Central memory CD4-positive, alpha-beta T cell (primary cell): ENCODE results near the gene KCNQ1OT1.
"Not testable (repeated sequence)": the region's sequence is repeated elsewhere in the genome, so short reads cannot be mapped to it uniquely, and the experiment has no call there.

Source experiments
- DNase-seq: peaks from one replicate; pipeline ENCODE4 v3.0.0; 2022

Gene KCNQ1OT1

GRCh38 chr11:2650343-2650867, 49.4 kb downstream of the KCNQ1OT1 start:
- no peak for DNase-seq

GRCh38 chr11:2649848-2650247, 49.9 kb downstream of the KCNQ1OT1 start:
- DNase-seq, result no peak

GRCh38 chr11:2649400-2649799, 50.4 kb downstream of the KCNQ1OT1 start:
- DNase-seq, result no peak

GRCh38 chr11:2647953-2648352, 51.8 kb downstream of the KCNQ1OT1 start:
- no peak for DNase-seq

GRCh38 chr11:2647167-2647566, 52.6 kb downstream of the KCNQ1OT1 start:
- DNase-seq, result no peak

GRCh38 chr11:2645779-2646118, 54.0 kb downstream of the KCNQ1OT1 start:
- DNase-seq, result no peak

GRCh38 chr11:2644844-2645778, 54.7 kb downstream of the KCNQ1OT1 start:
- DNase-seq, result no peak

- DNase-seq, result no peak
These were observed 56.0 kb downstream of the KCNQ1OT1 start for GRCh38 chr11:2643746-2644145.

GRCh38 chr11:2641623-2642022, 58.2 kb downstream of the KCNQ1OT1 start:
- no peak for DNase-seq

- not testable (repeated sequence) for DNase-seq
These were observed 60.0 kb downstream of the KCNQ1OT1 start for GRCh38 chr11:2639763-2640162.

GRCh38 chr11:2631161-2631560, 68.6 kb downstream of the KCNQ1OT1 start:
- no peak for DNase-seq

GRCh38 chr11:2630679-2631078, 69.1 kb downstream of the KCNQ1OT1 start:
- no peak for DNase-seq

- DNase-seq, result no peak
These were observed 74.6 kb downstream of the KCNQ1OT1 start for GRCh38 chr11:2625183-2625582.

- no peak for DNase-seq
These were observed 77.9 kb downstream of the KCNQ1OT1 start for GRCh38 chr11:2621894-2622293.

- no peak for DNase-seq
These were observed 86.8 kb downstream of the KCNQ1OT1 start for GRCh38 chr11:2612884-2613571.

- DNase-seq, result no peak
These were observed 90.4 kb downstream of the KCNQ1OT1 start for GRCh38 chr11:2609345-2609744.

- DNase-seq, result no peak
These were observed 100.1 kb downstream of the KCNQ1OT1 start for GRCh38 chr11:2599561-2600189.

- DNase-seq, result no peak
These were observed 104.6 kb downstream of the KCNQ1OT1 start for GRCh38 chr11:2595204-2595603.

- DNase-seq, result no peak
These were observed 105.5 kb downstream of the KCNQ1OT1 start for GRCh38 chr11:2594267-2594666.

GRCh38 chr11:2593393-2593950, 106.3 kb downstream of the KCNQ1OT1 start:
- DNase-seq, result no peak

GRCh38 chr11:2592559-2593392, 107.0 kb downstream of the KCNQ1OT1 start:
- no peak for DNase-seq

GRCh38 chr11:2591805-2592204, 108.0 kb downstream of the KCNQ1OT1 start:
- no peak for DNase-seq
